ENCODE results near the gene B4GALT4. TPM values are rescaled to one million over a fixed set of nuclear protein-coding genes. Genes with fewer than 3 reads are reported as not detected.
"Not testable (repeated sequence)": the region's sequence is repeated elsewhere in the genome, so short reads cannot be mapped to it uniquely, and the experiment has no call there.

Gene B4GALT4
- 8.1 and 8.5 TPM in 2 replicates for total RNA-seq (2014; rRNA removed; shearing (Covaris generic))

GRCh38 chr3:119240591-119241434 is at the start of gene B4GALT4:
B4GALT4 (minus strand) TSS chr3:119240878; CDS start chr3:119230099, 10,779 bp downstream.
- DNase-seq (ENCODE audit: low spot score): peak; percentile 94

GRCh38 chr3:119289404-119289770 is 48.7 kb upstream of the B4GALT4 start:
- no peak for DNase-seq (ENCODE audit: low spot score)

GRCh38 chr3:119288669-119289403 is 48.2 kb upstream of the B4GALT4 start:
- DNase-seq (ENCODE audit: low spot score): no peak

GRCh38 chr3:119279584-119280243 is 39.0 kb upstream of the B4GALT4 start:
- DNase-seq (ENCODE audit: low spot score): no peak

- DNase-seq (ENCODE audit: low spot score): peak; percentile 29
Measured at GRCh38 chr3:119279101-119279554, 38.5 kb upstream of the B4GALT4 start.

- DNase-seq (ENCODE audit: low spot score): no peak
Measured at GRCh38 chr3:119276680-119277079, 36.0 kb upstream of the B4GALT4 start.

- not testable (repeated sequence) for DNase-seq (ENCODE audit: low spot score)
Measured at GRCh38 chr3:119270212-119270611, 29.5 kb upstream of the B4GALT4 start.

- DNase-seq (ENCODE audit: low spot score): no peak
Measured at GRCh38 chr3:119261055-119261454, 20.4 kb upstream of the B4GALT4 start.

- no peak for DNase-seq (ENCODE audit: low spot score)
Measured at GRCh38 chr3:119259821-119260220, 19.1 kb upstream of the B4GALT4 start.

- no peak for DNase-seq (ENCODE audit: low spot score)
Measured at GRCh38 chr3:119258915-119259314, 18.2 kb upstream of the B4GALT4 start.

GRCh38 chr3:119257654-119258410 is 17.2 kb upstream of the B4GALT4 start:
- DNase-seq (ENCODE audit: low spot score): peak; percentile 79

GRCh38 chr3:119257111-119257510 is 16.4 kb upstream of the B4GALT4 start:
- DNase-seq (ENCODE audit: low spot score): no peak

GRCh38 chr3:119255214-119255613 is 14.5 kb upstream of the B4GALT4 start:
- DNase-seq (ENCODE audit: low spot score): no peak

- DNase-seq (ENCODE audit: low spot score): peak; percentile 24
Measured at GRCh38 chr3:119245778-119246177, 5.1 kb upstream of the B4GALT4 start.

- DNase-seq (ENCODE audit: low spot score): no peak
Measured at GRCh38 chr3:119243712-119244111, 3.0 kb upstream of the B4GALT4 start.

GRCh38 chr3:119243058-119243529 is 2.4 kb upstream of the B4GALT4 start:
- not testable (repeated sequence) for DNase-seq (ENCODE audit: low spot score)

- not testable (repeated sequence) for DNase-seq (ENCODE audit: low spot score)
Measured at GRCh38 chr3:119242387-119243057, 1.8 kb upstream of the B4GALT4 start.

- DNase-seq (ENCODE audit: low spot score): peak; percentile 44
Measured at GRCh38 chr3:119240101-119240590, 532 bp downstream of the B4GALT4 start.

GRCh38 chr3:119239206-119239820 is 1.4 kb downstream of the B4GALT4 start:
- peak; percentile 14 for DNase-seq (ENCODE audit: low spot score)

- no peak for DNase-seq (ENCODE audit: low spot score)
Measured at GRCh38 chr3:119238363-119238762, 2.3 kb downstream of the B4GALT4 start.
